Islet precursor cell (in vitro differentiated cells): ENCODE data around the gene SERP2.
A peak's percentile ranks its signal among the peaks of the same experiment; 100 is the strongest.

ENCODE experiments used
- DNase-seq: peaks from one replicate; pipeline ENCODE4 v3.0.0-alpha.2; 2018

SERP2 gene

GRCh38 chr13:44413095-44413494, 39.5 kb downstream of the SERP2 start:
- DNase-seq = no peak

DNA sequence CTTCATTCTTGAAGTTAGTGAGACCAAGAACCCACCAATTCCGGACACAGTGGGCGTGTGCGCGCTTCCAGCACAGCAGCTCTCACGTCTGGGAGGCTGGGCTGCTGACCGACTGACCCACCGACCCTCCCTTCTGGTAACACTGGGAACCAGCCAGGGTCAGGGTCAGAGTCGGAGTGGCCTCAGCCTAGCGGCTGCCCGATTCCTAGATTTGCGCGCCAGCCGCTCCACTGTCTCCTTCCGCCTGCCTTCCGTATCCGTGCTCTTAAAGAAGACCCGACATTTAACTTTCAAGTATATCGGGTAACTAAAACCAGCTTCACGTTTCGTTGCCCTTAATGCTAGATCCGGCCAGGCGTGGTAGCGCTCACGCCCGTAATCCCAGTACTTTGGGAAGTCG, 41.1 kb downstream of the SERP2 start:
- no peak for DNase-seq

DNA sequence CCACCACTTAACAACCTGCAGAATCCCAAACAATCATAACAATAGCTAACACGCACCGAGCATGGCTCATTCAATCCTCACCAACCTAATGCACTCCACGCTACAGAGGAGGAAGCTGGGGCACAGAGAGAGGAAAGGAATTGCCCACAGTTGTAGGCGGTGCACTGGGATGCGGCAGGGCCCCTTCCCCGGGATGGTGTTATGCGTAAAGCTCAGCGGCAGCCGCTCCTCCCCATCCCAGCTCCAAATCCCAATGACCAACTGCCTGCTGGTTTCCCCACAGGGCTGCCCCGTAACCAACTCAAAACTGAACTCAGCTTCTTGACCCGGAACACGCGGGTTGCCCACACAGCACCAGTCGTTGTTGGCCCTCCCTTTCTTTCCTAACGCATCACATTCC, 42.2 kb downstream of the SERP2 start:
- no peak for DNase-seq

- DNase-seq = no peak
Observed at GRCh38 chr13:44416301-44416700, 42.7 kb downstream of the SERP2 start.

GRCh38 chr13:44416744-44417143, 43.1 kb downstream of the SERP2 start:
- no peak for DNase-seq

- DNase-seq = no peak
Observed at GRCh38 chr13:44417446-44417845, 43.8 kb downstream of the SERP2 start.

GRCh38 chr13:44417876-44418275, 44.3 kb downstream of the SERP2 start:
- DNase-seq = no peak

GRCh38 chr13:44420376-44421220, 47.0 kb downstream of the SERP2 start:
- DNase-seq = peak; percentile 52

- DNase-seq = no peak
Observed at GRCh38 chr13:44421853-44422525, 48.4 kb downstream of the SERP2 start.

DNA sequence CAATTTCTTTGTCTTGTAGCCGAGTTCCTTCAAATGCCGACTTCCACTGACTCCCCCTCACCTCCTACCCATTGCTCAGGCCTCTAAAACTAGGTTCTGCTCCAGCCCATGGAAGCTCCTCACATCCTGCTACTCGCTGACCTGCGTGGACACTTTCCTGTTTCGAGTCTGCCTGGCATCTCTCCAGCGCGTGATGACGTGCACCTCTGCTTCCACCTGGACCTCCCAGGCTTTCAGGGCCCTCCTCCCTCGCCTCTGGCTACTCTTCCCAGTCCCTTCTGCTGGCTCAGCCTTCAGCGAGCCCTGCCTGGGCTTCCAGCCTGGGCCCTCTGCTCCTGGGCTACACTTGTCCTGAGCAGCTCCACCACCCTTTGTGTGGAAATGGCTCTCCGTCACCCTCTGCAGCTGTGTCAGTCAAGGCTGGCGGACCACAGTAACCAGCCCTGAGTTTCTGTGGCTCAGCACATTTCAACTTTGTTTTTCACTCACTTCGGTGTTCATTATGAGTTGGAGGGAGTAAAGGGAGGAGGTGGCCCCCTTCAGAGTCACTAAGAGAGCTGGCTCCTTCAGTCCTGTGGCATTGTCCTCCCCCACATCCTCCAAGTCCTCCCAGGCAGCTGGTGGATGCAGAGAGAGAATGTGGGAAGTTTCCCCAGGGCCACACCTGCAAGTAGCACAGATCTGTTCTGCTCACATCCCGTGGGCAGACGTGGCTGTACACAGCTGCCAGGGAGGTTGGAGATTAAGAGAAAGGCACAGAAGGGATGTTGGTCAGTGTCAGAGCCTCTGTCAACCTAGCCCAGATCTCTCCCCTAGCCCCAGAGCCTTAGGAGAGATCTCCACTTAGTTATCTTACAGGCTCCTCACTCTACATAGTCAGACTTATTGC, 49.4 kb downstream of the SERP2 start:
- DNase-seq = no peak

- no peak for DNase-seq
Observed at GRCh38 chr13:44423824-44424223, 50.2 kb downstream of the SERP2 start.

GRCh38 chr13:44425041-44425814, 51.6 kb downstream of the SERP2 start:
- DNase-seq = no peak

- DNase-seq = no peak
Observed at GRCh38 chr13:44425815-44426078, 52.1 kb downstream of the SERP2 start.

DNA sequence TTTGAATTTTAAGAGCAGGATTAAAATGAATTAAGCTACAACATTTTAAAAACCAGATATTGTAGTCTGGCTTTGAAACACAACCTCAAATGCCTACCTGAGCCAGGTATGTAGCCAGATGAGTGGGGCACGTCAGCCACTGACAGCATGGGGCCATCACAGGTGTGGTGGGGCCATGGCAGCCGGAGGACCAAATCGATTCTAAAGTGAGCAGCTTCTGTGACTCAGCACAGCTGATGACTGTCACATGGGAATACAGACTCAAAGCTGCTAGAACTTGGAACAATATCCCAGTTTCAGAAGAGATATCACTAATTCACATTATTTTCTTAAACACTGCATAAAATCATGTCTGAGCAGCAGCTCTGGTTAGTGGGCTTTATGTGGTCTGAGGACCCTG, 52.8 kb downstream of the SERP2 start:
- DNase-seq = peak; percentile 6

DNA sequence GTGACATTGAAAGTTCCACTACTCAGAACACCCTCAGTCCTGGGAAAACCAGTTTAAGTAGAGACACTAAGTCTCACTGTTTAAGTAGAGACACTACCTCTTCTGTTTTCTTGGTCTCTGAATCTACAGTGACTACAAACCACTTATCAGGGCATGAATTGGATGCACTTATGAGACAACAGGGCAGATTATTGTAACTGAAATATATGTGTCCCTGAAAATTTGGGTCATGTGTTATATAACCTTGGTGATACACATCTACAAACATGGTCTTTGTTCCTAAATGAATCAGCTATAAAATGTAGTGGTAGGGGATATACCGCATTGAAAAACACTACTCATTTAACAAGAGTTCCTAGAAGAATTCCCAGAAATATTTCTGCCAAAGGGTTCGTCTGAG, 55.7 kb downstream of the SERP2 start:
- no peak for DNase-seq

GRCh38 chr13:44431150-44431549, 57.5 kb downstream of the SERP2 start:
- DNase-seq = peak; percentile 83

DNA sequence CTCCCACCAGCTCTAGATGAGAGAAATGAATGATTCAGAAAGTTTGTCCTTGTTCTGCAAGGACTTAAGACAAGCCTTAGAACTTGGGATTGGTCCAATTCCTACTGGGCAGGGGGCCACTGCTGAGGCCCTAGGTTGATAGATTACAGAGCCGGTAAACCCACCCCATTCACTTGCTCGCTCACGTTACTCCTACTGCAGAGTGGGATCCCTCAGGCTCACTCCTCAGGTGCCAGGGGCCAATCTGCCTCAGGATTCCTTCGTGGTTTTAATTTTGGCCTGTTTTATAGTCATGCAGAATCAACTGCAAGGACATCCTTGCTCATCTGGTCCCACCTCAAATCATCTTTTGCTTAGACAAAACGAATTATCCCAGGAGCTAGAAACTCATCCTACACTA, 59.0 kb downstream of the SERP2 start:
- DNase-seq = no peak

GRCh38 chr13:44433863-44434765, 60.5 kb downstream of the SERP2 start:
- DNase-seq = no peak

DNA sequence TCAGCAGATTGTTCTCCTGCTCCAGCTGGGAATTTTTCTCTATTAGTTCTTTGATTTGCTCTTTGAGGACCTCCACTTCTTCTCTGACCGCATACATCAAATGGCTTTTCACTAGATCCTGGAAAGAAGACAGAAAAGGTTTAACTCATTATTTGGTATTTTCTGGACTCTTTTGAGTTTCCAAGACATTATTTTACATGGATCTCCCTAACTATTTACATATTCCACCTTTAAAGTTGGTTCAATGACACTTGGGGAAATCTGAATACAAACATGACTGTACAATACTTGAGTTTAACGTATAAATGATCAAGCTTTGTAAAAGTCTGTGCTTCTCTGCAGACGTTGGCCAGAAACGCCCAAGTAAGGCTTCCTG, 61.1 kb downstream of the SERP2 start:
- DNase-seq = no peak

GRCh38 chr13:44435142-44435918, 61.7 kb downstream of the SERP2 start:
- peak; percentile 99 for DNase-seq

- DNase-seq = no peak
Observed at GRCh38 chr13:44435919-44436510, 62.4 kb downstream of the SERP2 start.
